ENCODE data around the gene SERPINE1.
A peak's percentile ranks its signal among the peaks of the same experiment; 100 is the strongest.

The SERPINE1 gene

GRCh38 chr7:101159696-101160674, 33.1 kb downstream of the SERPINE1 start:
- DNase-seq = no peak

GRCh38 chr7:101160910-101161309, 34.0 kb downstream of the SERPINE1 start:
- no peak for DNase-seq

GRCh38 chr7:101161692-101162471, 35.0 kb downstream of the SERPINE1 start:
- no peak for DNase-seq

- DNase-seq = no peak
These were observed 35.8 kb downstream of the SERPINE1 start for GRCh38 chr7:101162551-101163278.

GRCh38 chr7:101163279-101164070, 36.6 kb downstream of the SERPINE1 start:
- no peak for DNase-seq

- DNase-seq = no peak
These were observed 37.4 kb downstream of the SERPINE1 start for GRCh38 chr7:101164071-101164840.

GRCh38 chr7:101165075-101165957, 38.4 kb downstream of the SERPINE1 start, which contains the start of gene VGF:
Gene VGF, minus strand, starts transcription at chr7:101165569. Its CDS starts 726 bp downstream, at chr7:101164843.
- peak; percentile 85 for DNase-seq

GRCh38 chr7:101165958-101166647, 39.2 kb downstream of the SERPINE1 start:
- no peak for DNase-seq

GRCh38 chr7:101166648-101166908, 39.7 kb downstream of the SERPINE1 start:
- no peak for DNase-seq

GRCh38 chr7:101166909-101167644, 40.2 kb downstream of the SERPINE1 start:
- no peak for DNase-seq

- DNase-seq = no peak
These were observed 40.9 kb downstream of the SERPINE1 start for GRCh38 chr7:101167645-101168411.

- DNase-seq = no peak
These were observed 41.6 kb downstream of the SERPINE1 start for GRCh38 chr7:101168412-101169049.

GRCh38 chr7:101169110-101169837, 42.4 kb downstream of the SERPINE1 start:
- no peak for DNase-seq

GRCh38 chr7:101169838-101170551, 43.1 kb downstream of the SERPINE1 start:
- DNase-seq = peak; percentile 67

GRCh38 chr7:101170617-101171441, 43.9 kb downstream of the SERPINE1 start:
- DNase-seq = no peak
